NCI-H345 treated with DMSO at 0.1 percent for 48 hours (cell line): ENCODE data around the gene LRRTM1.
A peak's percentile ranks its signal among the peaks of the same experiment; 100 is the strongest.

Experiments used
- DNase-seq: peaks from one replicate; lab custom pipeline; 2025; ENCODE audit not compliant: unreplicated experiment; lab: John Stamatoyannopoulos, UW

LRRTM1 gene

GRCh38 chr2:80303006-80303908 lies 1.3 kb downstream of the LRRTM1 start:
- DNase-seq = no peak

GRCh38 chr2:80302314-80303005 lies 2.1 kb downstream of the LRRTM1 start:
- DNase-seq = no peak

- no peak for DNase-seq
Measured at GRCh38 chr2:80302001-80302313, 2.6 kb downstream of the LRRTM1 start.

- no peak for DNase-seq
Measured at GRCh38 chr2:80300954-80301353, 3.6 kb downstream of the LRRTM1 start.

GRCh38 chr2:80300346-80300745 lies 4.2 kb downstream of the LRRTM1 start:
- DNase-seq = no peak

GRCh38 chr2:80299661-80300060 lies 4.9 kb downstream of the LRRTM1 start:
- no peak for DNase-seq

- DNase-seq = no peak
Measured at GRCh38 chr2:80298954-80299353, 5.6 kb downstream of the LRRTM1 start.

- no peak for DNase-seq
Measured at GRCh38 chr2:80293039-80293438, 11.5 kb downstream of the LRRTM1 start.

GRCh38 chr2:80292474-80292873 lies 12.1 kb downstream of the LRRTM1 start:
- DNase-seq = peak; percentile 50

- no peak for DNase-seq
Measured at GRCh38 chr2:80291656-80292055, 12.9 kb downstream of the LRRTM1 start.

GRCh38 chr2:80288576-80288975 lies 16.0 kb downstream of the LRRTM1 start:
- DNase-seq = no peak

GRCh38 chr2:80281049-80281448 lies 23.5 kb downstream of the LRRTM1 start:
- no peak for DNase-seq

GRCh38 chr2:80280598-80280997 lies 24.0 kb downstream of the LRRTM1 start:
- DNase-seq = no peak

GRCh38 chr2:80269806-80270205 lies 34.7 kb downstream of the LRRTM1 start:
- no peak for DNase-seq

GRCh38 chr2:80266231-80266630 lies 38.3 kb downstream of the LRRTM1 start:
- no peak for DNase-seq

- DNase-seq = no peak
Measured at GRCh38 chr2:80259292-80259691, 45.3 kb downstream of the LRRTM1 start.

GRCh38 chr2:80258793-80259192 lies 45.8 kb downstream of the LRRTM1 start:
- DNase-seq = no peak

GRCh38 chr2:80258341-80258740 lies 46.2 kb downstream of the LRRTM1 start:
- DNase-seq = no peak

- no peak for DNase-seq
Measured at GRCh38 chr2:80257450-80257849, 47.1 kb downstream of the LRRTM1 start.

- DNase-seq = no peak
Measured at GRCh38 chr2:80256782-80257167, 47.8 kb downstream of the LRRTM1 start.

GRCh38 chr2:80255918-80256781 lies 48.4 kb downstream of the LRRTM1 start:
- no peak for DNase-seq
